ENCODE results near the gene NDFIP2. TPM values are rescaled to one million over a fixed set of nuclear protein-coding genes. Genes with fewer than 3 reads are reported as not detected.

The NDFIP2 gene
- total RNA-seq, 4 donors from 2014 or later: 17.1 to 27.9 (median 20.6) TPM

- TF ChIP-seq CTCF (IDR thresholded peaks at IDR 0.05; ENCODE audit: low read depth): no peak
These were observed 66.5 kb downstream of the NDFIP2 start for GRCh38 chr13:79547211-79548195.

GRCh38 chr13:79548902-79549301 is 67.9 kb downstream of the NDFIP2 start:
- TF ChIP-seq CTCF (IDR thresholded peaks at IDR 0.05; ENCODE audit: low read depth): no peak

- no peak for TF ChIP-seq CTCF (IDR thresholded peaks at IDR 0.05; ENCODE audit: low read depth)
These were observed 68.6 kb downstream of the NDFIP2 start for GRCh38 chr13:79549355-79550106.

- TF ChIP-seq CTCF (IDR thresholded peaks at IDR 0.05; ENCODE audit: low read depth): no peak
These were observed 76.7 kb downstream of the NDFIP2 start for GRCh38 chr13:79557666-79558065.

GRCh38 chr13:79560954-79561353 is 80.0 kb downstream of the NDFIP2 start:
- TF ChIP-seq CTCF (IDR thresholded peaks at IDR 0.05; ENCODE audit: low read depth): no peak

- no peak for TF ChIP-seq CTCF (IDR thresholded peaks at IDR 0.05; ENCODE audit: low read depth)
These were observed 81.6 kb downstream of the NDFIP2 start for GRCh38 chr13:79562557-79562956.

- no peak for TF ChIP-seq CTCF (IDR thresholded peaks at IDR 0.05; ENCODE audit: low read depth)
These were observed 85.2 kb downstream of the NDFIP2 start for GRCh38 chr13:79566118-79566517.
